HG03135 (cell line): ENCODE data around the gene RALB.

Experiments used
- ATAC-seq: cut with Tn5 transposase; IDR thresholded peaks from one replicate; pipeline ENCODE4 v1.9.1; 2021; ENCODE audit warnings: mild to moderate bottlenecking, moderate library complexity; ENCODE audit not compliant: unreplicated experiment

Gene RALB

GRCh38 chr2:120261387-120262006 is 8.8 kb downstream of the RALB start:
- peak; percentile 44 for ATAC-seq

- ATAC-seq = no peak
These were observed 9.5 kb downstream of the RALB start for GRCh38 chr2:120262150-120262549.

- ATAC-seq = no peak
These were observed 10.2 kb downstream of the RALB start for GRCh38 chr2:120262761-120263428.

GRCh38 chr2:120265006-120265405 is 12.4 kb downstream of the RALB start:
- ATAC-seq = peak; percentile 56

GRCh38 chr2:120267348-120267747 is 14.7 kb downstream of the RALB start:
- no peak for ATAC-seq

GRCh38 chr2:120269076-120269744 is 16.6 kb downstream of the RALB start:
- no peak for ATAC-seq

GRCh38 chr2:120269816-120270215 is 17.2 kb downstream of the RALB start:
- ATAC-seq = no peak

GRCh38 chr2:120271711-120272379 is 19.2 kb downstream of the RALB start:
- ATAC-seq = no peak

- no peak for ATAC-seq
These were observed 20.3 kb downstream of the RALB start for GRCh38 chr2:120272763-120273481.

- ATAC-seq = no peak
These were observed 23.2 kb downstream of the RALB start for GRCh38 chr2:120275617-120276400.

- ATAC-seq = no peak
These were observed 25.0 kb downstream of the RALB start for GRCh38 chr2:120277505-120278205.

GRCh38 chr2:120278901-120279300 is 26.2 kb downstream of the RALB start:
- no peak for ATAC-seq

- no peak for ATAC-seq
These were observed 27.1 kb downstream of the RALB start for GRCh38 chr2:120279708-120280107.

- ATAC-seq = no peak
These were observed 31.0 kb downstream of the RALB start for GRCh38 chr2:120283649-120284048.

GRCh38 chr2:120285056-120285455 is 32.4 kb downstream of the RALB start:
- no peak for ATAC-seq

- peak; percentile 99 for ATAC-seq
These were observed 34.7 kb downstream of the RALB start for GRCh38 chr2:120287183-120288015.

- ATAC-seq = no peak
These were observed 35.3 kb downstream of the RALB start for GRCh38 chr2:120288016-120288373.

- no peak for ATAC-seq
These were observed 36.7 kb downstream of the RALB start for GRCh38 chr2:120289221-120289906.
